Subcutaneous adipose tissue (tissue), 4 donors: ENCODE measurements around the gene UTP11. TPM values are rescaled to one million over a fixed set of nuclear protein-coding genes. Genes with fewer than 3 reads are reported as not detected.

Source experiments
- total RNA-seq, 4 donors: library from RNA; depleted of rRNA; stranded (reverse); fragments of >200 nt; gene quantifications; one replicate each; pipeline ENCODE4 v1.1.0, GENCODE V29; 2016
- TF ChIP-seq, protein P1 (sequence below): fragments of 450-650 bp; IDR thresholded peaks from one replicate; pipeline ENCODE4 v1.5.1; 2016; ENCODE audit warnings: low read depth, mild to moderate bottlenecking, control low read depth, antibody characterized with exemption, moderate library complexity

The UTP11 gene
- total RNA-seq, 4 donors from 2014 or later = 15.1 to 40.4 (median 24.2) TPM

DNA sequence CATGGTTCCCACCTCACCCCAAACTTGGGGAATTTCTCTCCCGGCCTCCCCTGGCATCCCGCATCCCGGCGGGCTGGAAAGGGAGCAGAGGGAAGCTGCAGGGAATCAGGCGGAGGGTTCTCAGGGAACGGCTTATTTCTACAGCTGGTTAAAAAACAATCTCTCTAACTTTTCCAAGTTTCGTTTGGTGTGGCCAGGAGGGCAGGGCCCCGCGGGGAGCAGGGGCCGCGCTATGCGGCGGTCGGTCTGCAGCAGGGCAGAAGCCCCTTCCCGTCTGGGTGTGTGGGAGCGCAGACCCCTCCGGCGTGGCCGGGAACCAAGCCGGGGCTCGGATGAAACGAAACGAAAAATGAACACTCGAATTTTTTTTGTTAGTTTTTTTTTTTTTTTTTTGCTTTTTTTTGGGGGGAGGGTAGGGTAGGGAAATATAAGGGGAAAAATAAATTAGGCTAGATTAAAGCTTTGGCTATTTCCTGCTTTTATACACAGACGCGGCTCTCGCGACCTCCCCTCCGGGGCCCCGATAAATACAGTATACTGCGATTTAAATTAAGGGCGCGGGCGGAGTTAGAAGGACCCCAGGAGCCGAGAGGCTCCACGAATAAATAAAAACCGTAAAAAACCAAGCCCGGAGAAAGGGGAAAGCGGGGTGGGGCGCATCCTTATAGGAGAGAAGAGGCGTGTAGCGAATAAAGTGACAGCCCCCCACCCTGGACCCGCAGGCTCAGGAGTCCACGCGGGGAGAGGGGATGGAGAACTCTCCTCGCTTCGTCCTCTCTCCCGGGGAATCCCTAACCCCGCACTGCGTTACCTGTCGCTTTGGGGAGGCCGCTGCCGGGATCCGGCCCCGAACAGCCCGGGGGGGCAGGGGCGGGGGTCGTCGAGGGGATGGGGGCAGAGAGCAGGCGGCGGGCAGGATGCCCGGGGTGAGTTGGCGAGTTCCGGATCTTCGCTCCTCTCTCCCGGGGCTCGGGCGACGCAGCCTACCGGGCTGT, 32.0 kb downstream of the UTP11 start:
- TF ChIP-seq, protein P1, sequence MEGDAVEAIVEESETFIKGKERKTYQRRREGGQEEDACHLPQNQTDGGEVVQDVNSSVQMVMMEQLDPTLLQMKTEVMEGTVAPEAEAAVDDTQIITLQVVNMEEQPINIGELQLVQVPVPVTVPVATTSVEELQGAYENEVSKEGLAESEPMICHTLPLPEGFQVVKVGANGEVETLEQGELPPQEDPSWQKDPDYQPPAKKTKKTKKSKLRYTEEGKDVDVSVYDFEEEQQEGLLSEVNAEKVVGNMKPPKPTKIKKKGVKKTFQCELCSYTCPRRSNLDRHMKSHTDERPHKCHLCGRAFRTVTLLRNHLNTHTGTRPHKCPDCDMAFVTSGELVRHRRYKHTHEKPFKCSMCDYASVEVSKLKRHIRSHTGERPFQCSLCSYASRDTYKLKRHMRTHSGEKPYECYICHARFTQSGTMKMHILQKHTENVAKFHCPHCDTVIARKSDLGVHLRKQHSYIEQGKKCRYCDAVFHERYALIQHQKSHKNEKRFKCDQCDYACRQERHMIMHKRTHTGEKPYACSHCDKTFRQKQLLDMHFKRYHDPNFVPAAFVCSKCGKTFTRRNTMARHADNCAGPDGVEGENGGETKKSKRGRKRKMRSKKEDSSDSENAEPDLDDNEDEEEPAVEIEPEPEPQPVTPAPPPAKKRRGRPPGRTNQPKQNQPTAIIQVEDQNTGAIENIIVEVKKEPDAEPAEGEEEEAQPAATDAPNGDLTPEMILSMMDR = no peak

DNA sequence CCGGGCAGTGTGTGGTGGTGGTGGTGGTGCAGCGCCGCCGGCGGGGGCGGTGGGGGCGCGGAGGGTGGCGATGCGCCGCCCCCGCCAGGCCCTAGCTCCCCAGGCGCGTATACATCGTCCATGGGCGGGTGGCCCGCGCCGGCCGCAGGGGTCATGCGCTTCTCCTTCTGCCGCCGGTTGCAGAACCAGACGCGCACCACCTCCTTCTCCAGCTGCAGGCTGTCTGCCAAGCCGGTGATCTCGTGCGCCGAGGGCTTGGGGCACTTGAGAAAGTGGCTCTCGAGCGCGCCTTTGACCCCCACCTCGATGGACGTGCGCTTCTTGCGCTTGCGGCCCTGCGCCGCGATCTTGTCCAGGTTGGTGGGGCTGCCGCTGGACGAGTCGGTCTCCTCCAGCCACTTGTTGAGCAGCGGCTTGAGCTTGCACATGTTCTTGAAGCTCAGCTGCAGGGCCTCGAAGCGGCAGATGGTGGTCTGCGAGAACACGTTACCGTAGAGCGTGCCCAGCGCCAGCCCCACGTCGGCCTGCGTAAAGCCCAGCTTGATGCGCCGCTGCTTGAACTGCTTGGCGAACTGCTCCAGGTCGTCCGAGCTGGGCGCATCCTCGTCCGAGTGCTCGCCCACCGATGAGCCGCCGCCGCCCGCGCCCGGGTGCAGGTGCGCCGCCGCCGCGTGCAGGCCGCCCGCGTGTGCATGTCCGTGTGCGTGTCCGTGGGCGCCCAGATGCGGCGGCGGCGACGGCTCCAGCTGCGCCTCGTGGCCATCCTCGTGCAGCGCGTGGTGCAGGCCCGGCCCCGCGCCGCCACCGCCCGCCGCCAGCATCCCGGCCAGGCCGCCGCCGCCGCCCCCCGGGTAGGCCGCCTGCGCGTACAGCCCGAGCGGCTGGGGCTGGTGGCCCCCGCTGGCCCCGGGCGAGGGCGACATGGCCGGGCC, 33.1 kb downstream of the UTP11 start:
- TF ChIP-seq, protein P1 = no peak

DNA sequence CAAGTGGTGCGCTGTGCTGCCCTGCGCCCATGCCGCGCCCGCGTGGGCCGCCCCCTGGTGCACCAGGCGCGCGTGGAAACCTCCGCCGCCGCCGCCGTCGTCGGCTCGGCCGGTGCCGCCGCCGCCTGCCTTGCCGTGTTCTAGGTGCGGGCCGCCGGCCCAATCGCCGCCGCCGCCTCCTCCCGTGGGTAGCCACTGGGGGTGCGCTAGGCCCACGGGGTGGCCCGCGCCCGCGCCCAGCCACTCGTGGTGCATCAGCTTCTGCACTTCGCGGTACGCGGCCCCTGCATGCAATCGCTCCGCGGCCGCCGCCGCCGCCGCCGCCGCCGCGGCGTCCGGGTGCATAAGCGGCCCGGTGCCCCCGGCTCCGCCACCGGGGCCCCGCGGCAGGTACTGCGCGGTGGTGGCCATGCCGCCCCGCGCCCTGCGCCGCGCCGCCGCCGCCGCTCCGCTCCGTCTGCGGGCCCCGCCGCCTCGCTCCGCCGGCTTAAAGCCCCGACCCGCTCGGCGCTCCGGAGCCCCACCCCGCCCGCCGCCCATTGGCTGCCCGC, 33.9 kb downstream of the UTP11 start, which contains the start of gene POU3F1:
POU3F1 (minus strand) TSS at position 461 of the 551 bp plus-strand sequence; CDS start at position 411, 50 bp downstream.
- TF ChIP-seq, protein P1 = no peak

DNA sequence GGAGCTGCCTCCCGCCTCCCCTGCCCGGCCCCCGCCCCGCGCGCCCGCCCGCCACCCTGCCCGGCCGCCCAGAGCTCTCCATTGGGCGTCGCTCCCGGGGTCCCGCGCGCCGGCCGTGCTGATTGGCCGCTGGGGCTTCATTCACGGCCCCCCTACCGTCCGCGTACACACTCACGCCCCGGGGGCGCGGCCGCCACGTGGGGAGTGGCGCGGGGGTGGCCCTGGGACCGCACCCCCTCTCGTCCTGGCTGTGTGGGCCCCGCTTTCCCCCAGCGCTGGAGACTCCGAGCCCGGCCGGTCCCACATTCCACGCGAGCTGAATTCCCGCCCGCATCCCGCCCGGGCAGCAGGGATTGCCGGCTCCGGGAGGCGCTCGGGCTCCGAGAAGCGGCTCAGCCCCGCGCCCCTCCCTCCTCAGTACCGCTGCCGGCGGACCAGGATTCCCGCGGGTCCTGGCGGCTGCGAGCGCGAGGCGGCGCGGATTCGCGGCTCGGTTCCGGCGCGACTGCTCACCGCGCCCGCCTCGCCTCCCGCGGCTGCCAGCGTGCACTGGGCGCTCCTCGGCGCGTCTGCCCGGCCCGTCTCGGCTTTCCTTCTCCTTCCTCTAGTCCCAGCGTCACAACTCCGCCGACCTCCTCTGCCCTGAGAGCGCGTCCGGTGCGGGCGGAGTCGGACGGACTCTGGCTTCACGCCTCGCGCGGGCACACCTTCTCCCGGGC, 34.5 kb downstream of the UTP11 start:
- TF ChIP-seq, protein P1 = no peak

DNA sequence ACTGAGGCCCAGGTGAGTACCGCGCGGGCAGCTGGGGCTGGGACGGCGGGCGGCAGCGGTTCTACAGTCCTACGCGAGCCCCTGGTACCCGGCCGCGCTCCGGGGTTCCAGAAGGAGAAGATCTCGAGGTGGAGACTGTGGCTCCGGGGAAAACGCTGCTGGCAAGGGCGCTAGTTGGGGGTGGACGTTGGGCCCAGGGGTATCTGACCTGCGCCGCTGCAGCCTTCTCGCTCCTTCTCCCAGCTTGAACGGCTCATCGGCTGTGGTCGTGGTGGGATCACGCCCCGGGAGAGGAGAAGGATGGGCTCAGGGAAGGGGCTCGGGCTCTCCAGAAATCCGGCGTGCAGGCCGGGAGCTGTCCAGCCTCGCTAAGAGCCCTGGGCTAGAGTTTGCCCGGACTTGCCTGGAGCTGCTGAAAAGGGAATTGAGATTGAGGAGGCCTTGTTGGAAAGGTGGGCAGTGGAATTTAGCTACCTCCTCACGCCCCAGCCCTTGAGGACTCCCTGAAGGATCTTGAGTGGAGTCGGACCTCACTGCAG, 35.1 kb downstream of the UTP11 start:
- TF ChIP-seq, protein P1 = no peak

DNA sequence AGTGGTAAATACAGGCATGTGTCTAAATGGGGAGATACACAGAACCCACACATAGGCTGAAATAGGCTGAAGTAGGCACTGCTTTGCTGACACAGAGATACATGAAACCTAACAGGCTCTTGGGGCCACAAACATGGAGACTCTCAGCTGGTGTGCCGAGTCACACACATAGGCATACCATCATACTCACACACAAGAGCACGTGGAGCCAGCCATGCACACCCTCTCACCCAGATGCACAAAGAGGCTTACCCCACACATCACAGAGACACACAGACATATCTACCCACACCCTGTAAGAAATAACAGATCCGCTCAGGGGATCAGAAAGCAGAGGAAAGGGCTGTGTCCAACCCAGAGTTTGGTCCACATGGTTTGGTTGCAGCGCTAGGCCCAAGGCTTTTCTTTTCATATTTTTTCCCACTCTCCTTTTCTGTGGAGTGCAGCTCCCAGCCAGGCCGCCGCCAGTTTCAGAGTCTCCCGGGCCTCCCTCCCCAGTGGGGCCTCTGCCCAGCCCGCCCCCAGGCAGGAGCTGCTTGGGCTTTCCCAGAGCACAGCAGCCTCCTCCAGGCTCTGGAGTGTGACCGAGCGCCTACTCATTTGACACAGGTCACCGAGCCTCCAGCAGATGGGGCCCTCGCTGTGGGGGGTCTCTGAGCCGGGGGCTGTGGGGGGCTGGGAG, 38.0 kb downstream of the UTP11 start:
- TF ChIP-seq, protein P1 = no peak
